Transverse colon (tissue), 4 donors: ENCODE data around the gene RALGPS2. TPM values are rescaled to one million over a fixed set of nuclear protein-coding genes. Genes with fewer than 3 reads are reported as not detected.
"Not testable (repeated sequence)": the region's sequence is repeated elsewhere in the genome, so short reads cannot be mapped to it uniquely, and the experiment has no call there.

Experiments
- DNase-seq: peaks from one replicate; pipeline ENCODE4 v3.0.0-alpha.2; 2019
- H3K27ac ChIP-seq, 4 donors: fragments of 200-600 bp; sonication (generic); 2 replicates each; pipeline ENCODE4 v1.5.1; 2016 to 2018; ENCODE audit warnings: inconsistent platforms in 4 of 4
- H3K27me3 ChIP-seq: fragments of 200-600 bp; sonication (generic); 2 replicates; pipeline ENCODE4 v1.5.1; 2017; ENCODE audit warnings: inconsistent platforms
- H3K36me3 ChIP-seq, 4 donors: fragments of 200-600 bp; sonication (generic); 2 replicates each; pipeline ENCODE4 v1.5.1; 2017 to 2019; ENCODE audit warnings: inconsistent platforms in 4 of 4
- H3K4me1 ChIP-seq, 4 donors: fragments of 200-600 bp; sonication (generic); 2 replicates each; pipeline ENCODE4 v1.5.1; 2017 to 2020; ENCODE audit warnings: inconsistent platforms in 4 of 4
- H3K4me3 ChIP-seq, 4 donors: fragments of 200-600 bp; sonication (generic); 1 replicate in 1 of 4; 2 replicates in 3 of 4; pipeline versions ENCODE4 v1.5.1 to v1.6.1; 2017 to 2019; ENCODE audit warnings: inconsistent platforms in 4 of 4
- H3K9me3 ChIP-seq, 2 donors: fragments of 200-600 bp; sonication (generic); 2 replicates each; pipeline ENCODE4 v1.5.1; 2017 to 2019; ENCODE audit warnings: inconsistent platforms in 2 of 2
- EP300 ChIP-seq: sonication (generic); formaldehyde crosslinking; IDR thresholded peaks from one replicate; pipeline ENCODE4 v1.6.1; 2017; ENCODE audit warnings: antibody characterized with exemption, low read depth
- POLR2A ChIP-seq: fragments of 450-650 bp; IDR thresholded peaks from one replicate; pipeline ENCODE4 v1.6.1; 2016; ENCODE audit warnings: antibody characterized with exemption, mild to moderate bottlenecking, moderate library complexity
- POLR2AphosphoS5 ChIP-seq, 3 donors: sonication (generic); formaldehyde crosslinking; IDR thresholded peaks; one replicate each; pipeline ENCODE4 v1.6.1; 2016; ENCODE audit warnings: antibody characterized with exemption in 3 of 3
- WGBS, 2 donors: methylation state at CpG; one replicate each; pipeline ENCODE4 v1.1.5; 2018; ENCODE audit warnings: low coverage in 1 of 2; 5-methylcytosine and 5-hydroxymethylcytosine counted together
- in situ Hi-C, 4 donors: fragments of 200-750 bp; cut with MboI; loops; one replicate each; pipeline versions ENCODE4 v1.15.0 to v1.15.1; 2017; ENCODE audit warnings: low sequenced_read_pairs in 3 of 4, low pct_ligation_motif_present in 1 of 4, low pct_unique_long_range_greater_than_20kb in 1 of 4
- intact Hi-C: fragments of 100-400 bp; cut with DNase I; formaldehyde crosslinking; loops from one replicate; pipeline ENCODE4 v1.15.1; 2023; ENCODE audit warnings: low total_unique reads
- total RNA-seq, 4 donors: library from RNA; depleted of rRNA; stranded (reverse); fragments of >200 nt; gene quantifications; one replicate each; pipeline ENCODE4 v1.1.0, GENCODE V29; 2016
- TF ChIP-seq, protein P1 (sequence below), 5 experiments: fragments of 200-600 bp in 3 of 5; fragments of 450-650 bp in 2 of 5; sonication (generic) in 3 of 5; IDR thresholded peaks; 1 replicate in 2 of 5; 2 replicates in 3 of 5; pipeline ENCODE4 v1.5.1; 2016 to 2017; ENCODE audit warnings: antibody characterized with exemption in 5 of 5, inconsistent platforms in 3 of 5, mild to moderate bottlenecking in 2 of 5, moderate library complexity in 1 of 5

RALGPS2 gene
- total RNA-seq, 4 donors from 2014 or later = 21.5 to 50.8 (median 34.0) TPM

DNA sequence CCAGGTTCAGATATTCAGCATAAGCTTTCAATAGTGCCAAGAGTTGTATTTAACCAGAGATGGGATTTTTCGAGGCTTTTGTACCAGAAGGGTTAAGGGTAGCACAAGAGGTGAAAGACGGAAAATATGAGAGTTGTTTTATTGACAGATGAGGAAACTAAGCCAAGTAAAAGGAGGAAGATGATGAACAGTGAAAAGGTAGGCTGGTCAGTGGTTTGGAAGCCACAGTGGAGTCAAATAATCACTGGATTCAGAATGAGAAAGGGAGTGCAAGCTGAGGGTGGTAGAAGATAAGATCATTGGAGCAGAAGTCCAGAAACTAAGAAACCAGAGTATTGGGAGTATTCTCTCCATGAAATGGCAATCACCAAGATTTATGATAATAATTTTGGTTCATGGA is 100.1 kb downstream of the RALGPS2 start:
- TF ChIP-seq EP300 (no peak), POLR2AphosphoS5 (IDR thresholded peaks at IDR 0.05) (no peak), POLR2A (no peak)
- TF ChIP-seq, protein P1, sequence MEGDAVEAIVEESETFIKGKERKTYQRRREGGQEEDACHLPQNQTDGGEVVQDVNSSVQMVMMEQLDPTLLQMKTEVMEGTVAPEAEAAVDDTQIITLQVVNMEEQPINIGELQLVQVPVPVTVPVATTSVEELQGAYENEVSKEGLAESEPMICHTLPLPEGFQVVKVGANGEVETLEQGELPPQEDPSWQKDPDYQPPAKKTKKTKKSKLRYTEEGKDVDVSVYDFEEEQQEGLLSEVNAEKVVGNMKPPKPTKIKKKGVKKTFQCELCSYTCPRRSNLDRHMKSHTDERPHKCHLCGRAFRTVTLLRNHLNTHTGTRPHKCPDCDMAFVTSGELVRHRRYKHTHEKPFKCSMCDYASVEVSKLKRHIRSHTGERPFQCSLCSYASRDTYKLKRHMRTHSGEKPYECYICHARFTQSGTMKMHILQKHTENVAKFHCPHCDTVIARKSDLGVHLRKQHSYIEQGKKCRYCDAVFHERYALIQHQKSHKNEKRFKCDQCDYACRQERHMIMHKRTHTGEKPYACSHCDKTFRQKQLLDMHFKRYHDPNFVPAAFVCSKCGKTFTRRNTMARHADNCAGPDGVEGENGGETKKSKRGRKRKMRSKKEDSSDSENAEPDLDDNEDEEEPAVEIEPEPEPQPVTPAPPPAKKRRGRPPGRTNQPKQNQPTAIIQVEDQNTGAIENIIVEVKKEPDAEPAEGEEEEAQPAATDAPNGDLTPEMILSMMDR (IDR thresholded peaks at IDR 0.05) = no peak
- intact Hi-C loops = no loop called here
- Histone ChIP-seq H3K4me1 (no peaks in the 10 kb centered on the region), H3K27ac (no peak overlapping the region), H3K4me3 (no peak overlapping the region), H3K9me3 (no peaks in the 10 kb centered on the region), H3K36me3 (peaks cover 0 to 13% (median 0%) of the 10 kb centered on the region in 4 donors), H3K27me3 (no peaks in the 10 kb centered on the region)
- in situ Hi-C loops = no loop called here
- DNase-seq = no peak
- 82 to 92% methylated on average over 2 of the region's 2 CpGs for WGBS, 2 donors

DNA sequence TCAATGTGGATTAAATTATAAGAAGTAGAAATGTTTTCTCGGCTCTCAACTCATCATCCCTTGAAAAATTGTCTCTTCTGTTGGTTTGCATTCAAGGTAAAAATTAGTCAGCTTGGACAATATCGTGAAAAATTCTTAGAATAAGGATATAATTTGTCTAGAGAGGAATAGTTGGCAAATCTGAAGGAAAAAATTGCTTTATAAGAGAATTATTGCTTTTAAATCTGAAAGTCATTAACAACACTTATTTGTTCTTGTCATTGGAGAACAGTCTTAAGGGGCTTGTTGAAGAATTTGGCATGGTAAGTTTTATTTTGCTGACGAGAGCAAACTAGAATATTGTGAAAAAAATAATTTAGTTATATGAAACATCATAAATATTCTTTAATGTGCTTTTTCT is 119.4 kb downstream of the RALGPS2 start:
- in situ Hi-C loops (no loop called here), intact Hi-C loops (no loop called here)
- Histone ChIP-seq H3K4me1 (peaks cover 0 to 13% (median 0%) of the 10 kb centered on the region in 4 donors), H3K27me3 (no peaks in the 10 kb centered on the region), H3K36me3 (no peaks in the 10 kb centered on the region), H3K9me3 (no peaks in the 10 kb centered on the region), H3K4me3 (no peak overlapping the region), H3K27ac (no peak overlapping the region)
- TF ChIP-seq POLR2A (no peak), POLR2AphosphoS5 (IDR thresholded peaks at IDR 0.05) (no peak), EP300 (no peak)
- TF ChIP-seq, protein P1 (IDR thresholded peaks at IDR 0.05) = no peak
- DNase-seq = no peak
- WGBS, 2 donors = 81% methylated on average over 3 of the region's 3 CpGs

DNA sequence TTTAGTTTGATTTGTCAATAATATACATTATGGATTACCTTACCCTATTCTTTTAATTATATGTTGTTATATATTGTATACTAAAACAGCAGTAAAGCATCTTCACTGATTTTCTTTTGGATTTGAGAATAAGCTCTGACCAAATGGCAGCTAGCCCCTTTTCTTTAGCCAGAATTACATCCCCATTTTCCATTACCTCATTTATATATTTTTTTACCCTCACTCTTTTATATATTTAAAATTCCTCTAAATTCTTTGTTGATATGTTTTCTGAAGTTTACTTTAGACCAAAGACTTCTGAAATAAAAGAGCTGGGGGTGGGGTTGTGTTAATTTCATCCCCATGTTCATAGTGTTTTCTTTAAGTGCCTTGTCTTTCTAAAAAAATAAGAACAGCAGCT is 121.3 kb downstream of the RALGPS2 start:
- Histone ChIP-seq H3K9me3 (no peaks in the 10 kb centered on the region), H3K27ac (no peak overlapping the region), H3K36me3 (no peaks in the 10 kb centered on the region), H3K27me3 (no peaks in the 10 kb centered on the region), H3K4me1 (peaks cover 0 to 13% (median 0%) of the 10 kb centered on the region in 4 donors), H3K4me3 (no peak overlapping the region)
- intact Hi-C loops (no loop called here), in situ Hi-C loops (no loop called here)
- DNase-seq = no peak
- no peak for TF ChIP-seq EP300

DNA sequence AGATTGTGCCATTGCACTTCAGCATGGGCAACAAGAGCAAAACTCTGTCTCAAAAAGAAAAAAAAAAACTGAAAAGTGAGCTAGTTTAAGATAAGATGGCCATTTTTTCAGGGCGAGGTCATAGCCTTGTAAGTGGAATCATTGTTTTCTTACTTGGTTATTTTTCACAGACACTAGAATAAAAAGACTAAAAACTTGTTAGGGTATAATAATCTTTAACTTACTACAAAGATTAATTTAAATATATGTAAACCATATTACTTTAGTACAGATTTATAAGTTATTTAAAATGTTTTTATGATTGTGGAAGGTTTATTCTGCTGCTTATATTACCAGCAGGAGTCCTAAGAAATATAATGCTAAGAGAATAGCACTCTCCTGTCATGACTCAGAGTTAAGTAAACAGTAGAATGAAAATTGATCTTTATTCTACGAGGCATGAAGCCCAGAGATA is 122.4 kb downstream of the RALGPS2 start:
- no peak for DNase-seq
- Histone ChIP-seq H3K27me3 (no peaks in the 10 kb centered on the region), H3K36me3 (peaks cover 0 to 6% (median 0%) of the 10 kb centered on the region in 4 donors), H3K9me3 (no peaks in the 10 kb centered on the region), H3K4me3 (no peak overlapping the region), H3K4me1 (peaks cover 0 to 13% (median 0%) of the 10 kb centered on the region in 4 donors), H3K27ac (no peak overlapping the region)
- intact Hi-C loops = no loop called here
- TF ChIP-seq EP300 (no peak), POLR2A (no peak), POLR2AphosphoS5 (IDR thresholded peaks at IDR 0.05) (no peak)
- TF ChIP-seq, protein P1 (IDR thresholded peaks at IDR 0.05) = no peak
- WGBS, 2 donors = 49 to 65% methylated on average over 2 of the region's 2 CpGs
- in situ Hi-C loops = no loop called here

DNA sequence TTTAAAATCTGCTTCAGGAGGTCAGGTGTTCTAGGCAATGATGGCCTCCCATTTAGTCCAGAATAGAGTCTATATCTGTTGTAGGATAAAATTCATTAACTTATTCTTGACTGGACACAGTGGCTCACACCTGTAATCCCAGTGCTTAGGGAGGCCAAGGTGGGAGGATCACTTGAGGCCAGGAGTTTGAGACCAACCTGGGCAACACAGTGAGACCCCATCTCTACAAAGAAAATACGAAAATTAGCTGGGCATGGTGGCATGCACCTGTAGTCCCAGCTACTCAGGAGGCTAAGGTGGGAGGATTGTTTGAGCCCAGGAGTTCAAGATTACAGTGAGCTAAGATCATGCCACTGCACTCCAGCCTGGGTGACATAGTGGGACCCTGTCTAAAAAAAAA is 122.9 kb downstream of the RALGPS2 start:
- not testable (repeated sequence) for H3K9me3 ChIP-seq, H3K4me3 ChIP-seq, H3K27ac ChIP-seq

More for the DNA sequence above, 122.9 kb downstream of the RALGPS2 start:
- intact Hi-C loops, DNase-seq, H3K27me3 ChIP-seq, in situ Hi-C loops, H3K36me3 ChIP-seq: not testable (repeated sequence)
- peaks cover 0 to 13% (median 0%) of the 10 kb centered on the region in 4 donors for H3K4me1 ChIP-seq
- 91% methylated on average over 1 of the region's 1 CpG; no CpG with 5 or more reads in 1 of the 2 donors for WGBS, 2 donors
